Neural cell (in vitro differentiated cells): ENCODE data around the gene FOXI3. TPM values are rescaled to one million over a fixed set of nuclear protein-coding genes. Genes with fewer than 3 reads are reported as not detected.

Experiments used
- H2AFZ ChIP-seq: fragments of 200-600, 300-800 bp; sonication (generic), shearing (Covaris generic); 2 replicates; pipeline ENCODE4 v1.6.0; 2014; ENCODE audit warnings: low read depth, mild to moderate bottlenecking, antibody characterized with exemption, low read length, moderate library complexity
- H3F3A ChIP-seq: fragments of 200-600 bp; shearing (Covaris generic); 2 replicates; pipeline ENCODE4 v1.6.1; 2016; ENCODE audit warnings: mild to moderate bottlenecking, moderate library complexity, mixed read lengths, antibody characterized with exemption, low read length; ENCODE audit not compliant: insufficient read depth, poor library complexity, severe bottlenecking
- H3K27ac ChIP-seq: fragments of 200-600, 300-800 bp; sonication (generic), shearing (Covaris generic); 2 replicates; pipeline ENCODE4 v1.5.1; 2014; ENCODE audit warnings: mild to moderate bottlenecking, low read length, moderate library complexity
- H3K27me3 ChIP-seq: fragments of 300-800, 200-600 bp; sonication (generic), shearing (Covaris generic); 2 replicates; pipeline ENCODE4 v1.6.0; 2014; ENCODE audit warnings: mild to moderate bottlenecking, low read depth, low read length, moderate library complexity; ENCODE audit not compliant: insufficient read depth
- H3K36me3 ChIP-seq: fragments of 300-800, 200-600 bp; sonication (generic), shearing (Covaris generic); 2 replicates; pipeline ENCODE4 v1.5.1; 2014; ENCODE audit warnings: mild to moderate bottlenecking, antibody characterized with exemption, low read length, moderate library complexity; ENCODE audit not compliant: insufficient read depth
- H3K4me2 ChIP-seq: fragments of 300-800, 200-600 bp; sonication (generic), shearing (Covaris generic); 2 replicates; pipeline ENCODE4 v1.6.0; 2014; ENCODE audit warnings: mild to moderate bottlenecking, low read length
- H3K4me3 ChIP-seq: fragments of 300-800, 200-600 bp; sonication (generic), shearing (Covaris generic); 2 replicates; pipeline ENCODE4 v1.5.1; 2014; ENCODE audit warnings: mild to moderate bottlenecking, low read length, moderate library complexity
- H3K79me2 ChIP-seq: fragments of 200-600 bp; shearing (Covaris generic); replicated peaks from 2 replicates; pipeline ENCODE4 v1.6.0; 2014; ENCODE audit warnings: mild to moderate bottlenecking, low read length, moderate library complexity; ENCODE audit not compliant: insufficient read depth
- H3K9ac ChIP-seq: fragments of 300-800, 200-600 bp; sonication (generic), shearing (Covaris generic); 2 replicates; pipeline ENCODE4 v1.6.1; 2016; ENCODE audit warnings: mild to moderate bottlenecking, low read length, mixed read lengths
- H3K9me2 ChIP-seq: fragments of 200-600 bp; shearing (Covaris generic); 2 replicates; pipeline ENCODE4 v1.6.1; 2016; ENCODE audit warnings: mild to moderate bottlenecking, low read length, mixed read lengths; ENCODE audit not compliant: insufficient read depth
- H3K9me3 ChIP-seq: fragments of 200-600, 300-800 bp; sonication (generic), shearing (Covaris generic); 2 replicates; pipeline ENCODE4 v1.6.1; 2016; ENCODE audit warnings: mild to moderate bottlenecking, mixed run types, low read length, moderate library complexity, mixed read lengths
- H4K20me1 ChIP-seq: fragments of 200-600 bp; shearing (Covaris generic); 2 replicates; pipeline ENCODE4 v1.6.1; 2016; ENCODE audit warnings: mild to moderate bottlenecking, mixed run types; ENCODE audit not compliant: insufficient read depth
- CTCF ChIP-seq: fragments of 450-650 bp; IDR thresholded peaks from 2 replicates; pipeline ENCODE4 v1.5.1; 2014; ENCODE audit warnings: antibody characterized with exemption, mild to moderate bottlenecking, moderate library complexity; ENCODE audit not compliant: poor library complexity, severe bottlenecking
- EP300 ChIP-seq: fragments of 450-650 bp; conservative IDR thresholded peaks from 2 replicates; pipeline ENCODE4 v1.6.1; 2014; ENCODE audit warnings: antibody characterized with exemption, mild to moderate bottlenecking, moderate library complexity; ENCODE audit not compliant: poor library complexity, severe bottlenecking
- EZH2 ChIP-seq: fragments of 200-600, 300-800 bp; shearing (Covaris generic), sonication (generic); IDR thresholded peaks from 2 replicates; pipeline ENCODE4 v1.6.1; 2014; ENCODE audit warnings: antibody characterized with exemption, low read length, borderline replicate concordance, mild to moderate bottlenecking; ENCODE audit not compliant: insufficient read depth, poor library complexity, severe bottlenecking
- MXI1 ChIP-seq: fragments of 450-650 bp; conservative IDR thresholded peaks from 2 replicates; pipeline ENCODE4 v1.6.1; 2014; ENCODE audit warnings: antibody characterized with exemption, mild to moderate bottlenecking; ENCODE audit not compliant: poor library complexity, severe bottlenecking
- POLR2AphosphoS5 ChIP-seq: IDR thresholded peaks from 2 replicates; pipeline ENCODE4 v1.6.1; 2012
- RAD21 ChIP-seq: fragments of 450-650 bp; conservative IDR thresholded peaks from 2 replicates; pipeline ENCODE4 v1.6.1; 2014; ENCODE audit warnings: antibody characterized with exemption, mild to moderate bottlenecking, moderate library complexity
- REST ChIP-seq: IDR thresholded peaks from 2 replicates; pipeline ENCODE4 v1.6.1; 2012; ENCODE audit warnings: borderline replicate concordance
- SMC3 ChIP-seq: fragments of 450-650 bp; conservative IDR thresholded peaks from 2 replicates; pipeline ENCODE4 v1.6.1; 2014; ENCODE audit warnings: antibody characterized with exemption, mild to moderate bottlenecking, moderate library complexity; ENCODE audit not compliant: poor library complexity
- TAF1 ChIP-seq: IDR thresholded peaks from 2 replicates; pipeline ENCODE4 v1.6.1; 2012; ENCODE audit warnings: low read depth
- polyA plus RNA-seq: library from polyadenylated mRNA; depleted of rRNA; stranded (reverse); fragments of >200 nt; gene quantifications from 2 replicates; pipeline ENCODE4 v1.2.3, GENCODE V29; 2014

FOXI3 gene
- polyA plus RNA-seq, 1 donor from 2014 or later = not detected

- Histone ChIP-seq H3K9ac (no peak overlapping the region), H3K9me3 (no peaks in the 10 kb centered on the region), H4K20me1 (no peaks in the 10 kb centered on the region), H3K27ac (no peak overlapping the region), H3K36me3 (no peaks in the 10 kb centered on the region), H3K4me3 (no peak overlapping the region), H3F3A (no peaks in the 10 kb centered on the region), H3K4me2 (no peak overlapping the region), H3K27me3 (no peaks in the 10 kb centered on the region), H3K9me2 (no peaks in the 10 kb centered on the region), H3K79me2 (no peaks in the 10 kb centered on the region), H2AFZ (no peak overlapping the region)
- TF ChIP-seq RAD21 (no peak), EP300 (no peak), CTCF (no peak), EZH2 (no peak), SMC3 (no peak), TAF1 (no peak), REST (no peak), MXI1 (no peak), POLR2AphosphoS5 (no peak)
These were observed 20.3 kb upstream of the FOXI3 start for GRCh38 chr2:88472811-88473210.

- TF ChIP-seq TAF1 = no peak
- no peak for TF ChIP-seq REST
- no peak for TF ChIP-seq MXI1
- TF ChIP-seq EP300 = no peak
- no peak for TF ChIP-seq POLR2AphosphoS5
- TF ChIP-seq RAD21 = no peak
- TF ChIP-seq EZH2 = no peak
- TF ChIP-seq SMC3 = no peak
- no peak for TF ChIP-seq CTCF
- Histone ChIP-seq H3F3A (no peaks in the 10 kb centered on the region), H2AFZ (no peak overlapping the region), H3K79me2 (no peaks in the 10 kb centered on the region), H3K4me2 (no peak overlapping the region), H3K9me2 (no peaks in the 10 kb centered on the region), H3K27me3 (no peaks in the 10 kb centered on the region), H4K20me1 (no peaks in the 10 kb centered on the region), H3K4me3 (no peak overlapping the region), H3K9me3 (no peaks in the 10 kb centered on the region), H3K27ac (no peak overlapping the region), H3K36me3 (no peaks in the 10 kb centered on the region), H3K9ac (no peak overlapping the region)
These were observed 18.8 kb upstream of the FOXI3 start for GRCh38 chr2:88471083-88471942.
